ENCODE results near the gene TOR1AIP1. TPM values are rescaled to one million over a fixed set of nuclear protein-coding genes. Genes with fewer than 3 reads are reported as not detected.

TOR1AIP1 gene
- total RNA-seq, 1 donor from 2014 or later, result 67.2 TPM

DNA sequence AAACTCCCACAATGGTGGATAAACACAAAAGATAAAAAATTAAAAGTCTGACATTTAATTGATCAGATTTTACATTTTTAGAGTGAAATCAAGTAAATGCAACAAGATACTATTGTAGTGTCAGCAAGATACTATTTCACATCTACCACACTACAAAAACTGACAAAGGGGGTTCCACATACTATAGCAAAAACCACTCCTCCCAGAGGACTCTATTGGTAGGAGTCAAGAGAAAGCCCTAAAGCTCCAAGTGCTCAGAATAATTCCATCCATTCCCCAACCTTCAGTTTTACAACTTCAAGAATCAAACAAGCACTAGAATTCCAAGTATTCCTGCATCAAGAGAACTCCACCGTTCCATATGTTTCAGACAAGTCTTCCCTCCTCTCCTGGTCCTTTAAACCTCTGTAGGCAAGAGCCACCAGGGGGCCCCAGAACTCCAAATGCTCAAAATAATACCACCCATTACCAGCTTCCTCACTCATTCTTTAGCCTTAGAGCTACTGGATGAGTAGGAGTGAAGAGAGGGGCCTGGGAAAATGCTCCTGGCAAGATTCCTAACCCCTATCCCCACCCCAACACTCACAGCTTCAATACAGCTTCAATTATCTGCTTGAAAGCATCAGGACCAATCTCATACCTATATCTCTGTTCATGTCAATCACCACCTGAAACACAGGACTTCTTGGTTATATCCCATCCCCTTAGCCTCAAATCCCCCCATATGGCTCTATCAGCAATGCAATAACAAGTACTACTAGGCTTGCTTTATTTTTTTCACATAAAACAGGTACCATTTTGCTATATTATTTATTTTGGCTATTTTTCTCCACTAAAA, 14.4 kb upstream of the TOR1AIP1 start:
- Histone ChIP-seq H3K4me1 (peaks cover 20% of the 10 kb centered on the region), H3K4me3 (no peak overlapping the region), H3K36me3 (peaks cover 62% of the 10 kb centered on the region), H3K27ac (no peak overlapping the region), H3K27me3 (ENCODE audit: low read depth) (no peaks in the 10 kb centered on the region), H3K9me3 (no peaks in the 10 kb centered on the region)
- intact Hi-C loops (cut with DNase I), result no loop called here
- TF ChIP-seq, protein P1, sequence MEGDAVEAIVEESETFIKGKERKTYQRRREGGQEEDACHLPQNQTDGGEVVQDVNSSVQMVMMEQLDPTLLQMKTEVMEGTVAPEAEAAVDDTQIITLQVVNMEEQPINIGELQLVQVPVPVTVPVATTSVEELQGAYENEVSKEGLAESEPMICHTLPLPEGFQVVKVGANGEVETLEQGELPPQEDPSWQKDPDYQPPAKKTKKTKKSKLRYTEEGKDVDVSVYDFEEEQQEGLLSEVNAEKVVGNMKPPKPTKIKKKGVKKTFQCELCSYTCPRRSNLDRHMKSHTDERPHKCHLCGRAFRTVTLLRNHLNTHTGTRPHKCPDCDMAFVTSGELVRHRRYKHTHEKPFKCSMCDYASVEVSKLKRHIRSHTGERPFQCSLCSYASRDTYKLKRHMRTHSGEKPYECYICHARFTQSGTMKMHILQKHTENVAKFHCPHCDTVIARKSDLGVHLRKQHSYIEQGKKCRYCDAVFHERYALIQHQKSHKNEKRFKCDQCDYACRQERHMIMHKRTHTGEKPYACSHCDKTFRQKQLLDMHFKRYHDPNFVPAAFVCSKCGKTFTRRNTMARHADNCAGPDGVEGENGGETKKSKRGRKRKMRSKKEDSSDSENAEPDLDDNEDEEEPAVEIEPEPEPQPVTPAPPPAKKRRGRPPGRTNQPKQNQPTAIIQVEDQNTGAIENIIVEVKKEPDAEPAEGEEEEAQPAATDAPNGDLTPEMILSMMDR (IDR thresholded peaks at IDR 0.05), result peak; percentile 71
- peak; percentile 66 to 75 for ATAC-seq
- DNase-seq, result no peak

DNA sequence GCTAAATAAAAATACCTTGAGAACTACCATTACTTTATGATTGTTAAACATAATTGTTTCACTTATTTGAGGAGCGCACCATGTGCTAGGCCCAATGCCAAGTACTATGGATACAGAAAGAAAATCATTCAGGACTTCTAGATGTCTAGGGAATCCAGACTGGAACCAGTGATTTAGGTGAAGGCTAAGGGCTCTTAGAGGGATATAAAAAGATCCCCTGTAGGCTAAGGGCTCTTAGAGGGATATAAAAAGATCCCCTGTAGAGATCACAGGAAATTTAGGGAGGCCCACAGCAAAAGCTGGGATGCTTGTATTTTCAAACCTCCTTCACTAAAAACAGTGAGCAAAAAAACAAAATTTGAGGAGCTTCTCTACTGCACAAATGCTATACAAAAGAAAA, 11.2 kb upstream of the TOR1AIP1 start:
- Histone ChIP-seq H3K4me3 (no peak overlapping the region), H3K27me3 (ENCODE audit: low read depth) (no peaks in the 10 kb centered on the region), H3K36me3 (peaks cover 50% of the 10 kb centered on the region), H3K27ac (no peak overlapping the region), H3K4me1 (peaks cover 44% of the 10 kb centered on the region), H3K9me3 (no peaks in the 10 kb centered on the region)
- TF ChIP-seq, protein P1 (IDR thresholded peaks at IDR 0.05), result no peak
- no peak for DNase-seq
- ATAC-seq, result no peak
- intact Hi-C loops (cut with DNase I), result no loop called here

DNA sequence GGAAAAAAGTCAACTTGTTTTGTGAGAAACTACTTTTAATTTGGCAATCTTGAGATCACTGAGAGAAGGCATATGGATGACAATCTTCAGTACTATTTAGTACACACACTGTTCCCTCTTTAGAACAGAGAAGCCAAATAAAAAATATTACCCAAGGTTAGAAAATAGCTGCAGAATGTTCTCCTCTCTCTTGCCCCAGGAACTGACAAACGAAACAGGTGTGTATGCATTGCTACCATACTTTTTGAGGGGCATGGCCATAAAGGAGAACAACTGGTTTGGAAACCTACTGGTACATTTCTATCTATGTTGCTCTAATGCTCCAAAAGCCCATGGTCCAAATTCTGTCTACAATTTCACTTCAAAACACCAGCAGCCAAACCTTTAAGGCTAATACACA, 10.1 kb upstream of the TOR1AIP1 start:
- TF ChIP-seq, protein P1 (IDR thresholded peaks at IDR 0.05), result no peak
- H3K4me1 ChIP-seq, result peaks cover 48% of the 10 kb centered on the region

DNA sequence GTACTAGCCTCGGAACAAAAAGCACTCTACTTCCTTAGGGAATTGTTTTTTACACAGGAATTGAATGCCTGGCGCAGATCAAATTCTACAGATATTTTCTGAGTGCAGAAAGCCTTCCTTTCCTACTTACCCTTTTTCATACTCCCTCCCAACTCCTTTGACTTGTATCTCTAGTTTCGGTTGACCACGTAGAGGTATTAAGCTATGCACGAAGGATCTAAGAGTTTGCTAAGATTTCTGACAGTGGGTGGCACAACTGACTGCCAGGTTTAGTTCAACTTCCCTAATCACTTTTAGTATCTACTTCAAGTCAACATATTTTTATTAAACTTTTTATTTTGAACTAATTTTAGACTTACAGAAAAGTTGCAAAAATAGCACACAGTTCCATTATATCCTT, 9.5 kb upstream of the TOR1AIP1 start:
- Histone ChIP-seq H3K4me3 (no peak overlapping the region), H3K9me3 (no peaks in the 10 kb centered on the region), H3K27me3 (ENCODE audit: low read depth) (no peaks in the 10 kb centered on the region), H3K27ac (peak overlapping the region; percentile 31), H3K4me1 (peaks cover 50% of the 10 kb centered on the region), H3K36me3 (peaks cover 35% of the 10 kb centered on the region)
- ATAC-seq, result no peak
- no peak for DNase-seq
- intact Hi-C loops (cut with DNase I), result no loop called here
- TF ChIP-seq, protein P1 (IDR thresholded peaks at IDR 0.05), result no peak

More for the DNA sequence above, 10.1 kb upstream of the TOR1AIP1 start:
- H3K36me3 ChIP-seq, result peaks cover 39% of the 10 kb centered on the region
- intact Hi-C loops (cut with DNase I), result no loop called here
- ATAC-seq (no peak), DNase-seq (no peak)
- no peak overlapping the region for H3K4me3 ChIP-seq
- no peaks in the 10 kb centered on the region for H3K9me3 ChIP-seq
- H3K27ac ChIP-seq, result peak overlapping the region; percentile 31
- H3K27me3 ChIP-seq (ENCODE audit: low read depth), result no peaks in the 10 kb centered on the region

DNA sequence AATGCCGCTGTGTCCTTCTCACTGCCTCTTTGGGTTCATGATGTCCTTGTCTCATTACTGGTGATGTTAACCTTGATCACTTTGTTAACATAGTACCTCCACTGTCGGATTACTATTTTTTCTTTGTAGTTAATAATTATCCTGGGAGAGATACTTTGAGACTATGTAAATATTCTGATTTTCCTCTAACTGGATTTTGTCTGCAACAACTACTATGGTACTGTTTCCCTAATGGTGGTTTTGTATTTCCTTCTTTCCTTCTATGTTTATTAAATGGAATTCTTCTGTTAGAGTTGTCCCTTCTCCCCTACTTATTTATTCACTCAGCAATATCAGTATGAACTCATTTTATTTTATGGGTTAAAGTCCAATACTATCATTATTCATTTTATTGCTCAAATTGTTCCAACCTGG, 8.6 kb upstream of the TOR1AIP1 start:
- peaks cover 29% of the 10 kb centered on the region for H3K36me3 ChIP-seq
- ATAC-seq (no peak), DNase-seq (no peak)
- no peaks in the 10 kb centered on the region for H3K27me3 ChIP-seq (ENCODE audit: low read depth)
- TF ChIP-seq, protein P1 (IDR thresholded peaks at IDR 0.05), result no peak
- no peak overlapping the region for H3K27ac ChIP-seq
- H3K9me3 ChIP-seq, result no peaks in the 10 kb centered on the region
- intact Hi-C loops (cut with DNase I), result no loop called here
- H3K4me3 ChIP-seq, result no peak overlapping the region
- H3K4me1 ChIP-seq, result peaks cover 50% of the 10 kb centered on the region

All from lower lobe of right lung (tissue), 2 donors.